Activated CD8-positive, alpha-beta memory T cell treated with anti-CD3 and anti-CD28 coated beads, Interleukin-2, amount 50 U/mL, for 48 hours (primary cell): Measurements from ENCODE around the gene ACP7.
"Not testable (repeated sequence)": the region's sequence is repeated elsewhere in the genome, so short reads cannot be mapped to it uniquely, and the experiment has no call there.

Experiments
- DNase-seq: peaks from one replicate; pipeline ENCODE4 v3.0.0-alpha.2; 2020

Gene ACP7

DNA sequence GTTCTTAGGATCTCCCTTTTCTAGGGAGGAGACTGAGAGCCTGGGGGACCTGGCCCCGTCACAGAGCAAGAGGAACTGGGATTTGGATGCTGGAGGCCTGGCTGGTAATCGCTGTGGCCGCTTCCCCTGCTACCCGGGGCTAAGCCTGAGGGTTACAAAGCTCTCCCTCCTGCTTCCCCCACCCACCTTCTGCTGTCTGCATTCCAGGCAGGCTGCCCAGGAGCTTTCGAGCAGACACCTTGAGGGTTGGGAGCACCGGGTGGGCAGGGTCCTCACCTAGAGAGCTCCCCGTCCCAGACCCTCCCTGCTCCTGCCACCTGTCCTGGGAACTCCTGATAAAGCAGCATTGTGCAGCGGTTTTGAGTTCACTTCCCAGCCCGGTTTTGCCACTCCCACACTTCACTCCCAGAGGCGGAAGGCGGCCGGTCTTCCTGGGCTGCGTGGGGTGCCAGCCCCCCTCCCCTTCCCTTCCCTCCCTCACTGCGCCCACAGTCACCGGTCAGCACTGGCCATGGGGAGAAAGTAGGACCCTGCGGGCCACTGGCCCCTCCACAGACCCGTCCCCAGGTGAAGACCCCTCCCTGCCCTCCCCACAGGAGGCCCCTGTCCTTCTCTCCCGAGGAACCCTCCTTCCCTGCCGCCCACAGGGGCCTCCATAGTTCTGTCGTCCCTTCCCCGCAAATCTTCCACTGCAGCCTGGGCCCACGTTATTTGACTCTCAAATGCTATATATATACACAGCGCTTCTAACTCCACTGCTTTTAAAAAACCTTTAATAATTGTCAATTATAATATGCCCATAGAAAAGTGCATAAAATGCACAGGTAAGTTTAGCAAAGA, 49.5 kb downstream of the ACP7 start:
- DNase-seq: no peak

DNA sequence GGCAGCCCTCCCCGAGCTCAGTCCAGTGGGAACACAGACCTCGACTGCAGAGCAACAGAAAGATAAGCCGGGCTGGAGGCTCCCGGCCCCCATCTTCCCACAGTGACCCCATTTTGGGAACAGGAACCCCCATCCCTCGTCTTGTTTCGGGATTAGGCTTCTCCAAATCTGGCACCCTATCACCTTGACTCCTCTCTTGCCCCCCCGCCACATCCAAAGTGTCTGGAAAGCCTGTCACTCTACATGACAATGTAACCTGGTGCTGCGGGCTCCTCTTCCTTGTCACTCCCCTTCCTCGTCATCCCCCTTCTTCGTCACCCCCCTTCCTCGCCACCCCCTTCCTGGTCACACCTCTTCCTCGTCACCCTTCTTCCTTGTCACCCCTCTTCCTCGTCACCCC, 51.5 kb downstream of the ACP7 start:
- no peak for DNase-seq

GRCh38 chr19:39136225-39136940, 52.2 kb downstream of the ACP7 start:
- DNase-seq: no peak

GRCh38 chr19:39137131-39137530, 53.0 kb downstream of the ACP7 start:
- no peak for DNase-seq

- DNase-seq: no peak
These were observed 54.3 kb downstream of the ACP7 start for GRCh38 chr19:39138221-39139211.

DNA sequence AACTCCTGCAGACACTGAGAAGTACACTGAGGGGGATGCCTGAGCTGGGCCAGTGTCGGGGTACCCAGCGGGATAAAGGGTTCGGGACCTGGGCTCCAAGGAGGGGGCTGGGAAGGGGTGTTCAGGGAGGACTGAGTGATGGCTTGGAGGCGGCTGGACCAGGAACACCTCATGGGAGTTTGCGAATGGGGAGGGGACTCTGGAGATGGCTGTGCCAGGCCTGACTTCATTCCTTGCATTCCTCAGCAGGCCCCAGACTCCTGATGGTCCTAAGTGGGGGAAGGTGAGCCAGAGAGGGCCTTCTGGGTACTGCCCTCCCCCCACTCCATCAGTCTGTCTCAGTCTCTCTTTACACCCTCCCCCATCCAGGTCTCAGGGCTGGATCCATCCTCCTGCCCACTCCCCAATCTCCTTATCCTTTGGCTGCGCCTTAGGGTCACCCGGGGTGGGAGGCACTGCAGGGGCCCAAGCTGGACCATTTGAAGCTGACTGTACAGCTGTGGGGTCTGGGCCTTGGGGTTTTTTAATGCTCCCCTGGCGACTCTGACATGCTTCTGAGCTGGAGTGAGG, 55.2 kb downstream of the ACP7 start:
- DNase-seq: no peak

- no peak for DNase-seq
These were observed 55.8 kb downstream of the ACP7 start for GRCh38 chr19:39139971-39140453.

DNA sequence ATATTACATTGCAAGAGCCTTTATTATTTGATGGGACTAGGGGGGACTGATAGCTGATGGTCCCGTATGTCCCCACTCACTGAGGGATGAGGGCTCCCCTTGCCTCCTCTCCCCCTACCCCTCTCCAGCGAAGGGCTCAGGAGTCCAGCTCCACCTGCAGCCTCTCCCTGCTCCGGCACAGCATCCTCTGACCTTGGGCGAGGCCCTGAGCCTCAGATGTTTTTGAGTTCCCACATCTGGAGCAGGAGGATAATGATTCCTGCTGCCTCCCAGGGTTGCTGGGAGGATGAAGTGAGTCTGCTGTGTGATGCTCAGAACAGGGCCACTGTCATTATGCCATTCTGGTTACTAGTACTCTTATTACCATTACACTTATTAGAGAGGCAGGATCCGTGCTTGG, 56.4 kb downstream of the ACP7 start:
- no peak for DNase-seq

DNA sequence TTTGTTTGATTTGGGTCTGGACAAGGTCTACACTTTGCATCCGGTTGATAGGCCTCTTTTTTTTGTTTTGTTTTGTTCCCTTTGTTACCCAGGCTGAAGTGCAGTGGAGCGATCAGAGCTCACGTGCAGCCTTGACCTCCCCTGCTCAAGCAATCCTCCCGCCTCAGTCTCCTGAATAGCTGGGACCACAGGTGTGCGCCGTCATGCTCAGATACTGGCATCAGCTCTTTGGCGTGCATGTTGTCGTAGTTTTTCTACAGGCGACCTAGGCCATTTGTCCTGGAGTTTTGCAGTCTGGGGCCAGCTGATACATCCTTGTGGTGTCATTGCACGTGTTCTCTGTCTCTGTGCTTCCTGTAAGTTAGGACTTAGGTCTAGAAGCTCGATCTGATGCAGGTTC, 57.8 kb downstream of the ACP7 start:
- no peak for DNase-seq

DNA sequence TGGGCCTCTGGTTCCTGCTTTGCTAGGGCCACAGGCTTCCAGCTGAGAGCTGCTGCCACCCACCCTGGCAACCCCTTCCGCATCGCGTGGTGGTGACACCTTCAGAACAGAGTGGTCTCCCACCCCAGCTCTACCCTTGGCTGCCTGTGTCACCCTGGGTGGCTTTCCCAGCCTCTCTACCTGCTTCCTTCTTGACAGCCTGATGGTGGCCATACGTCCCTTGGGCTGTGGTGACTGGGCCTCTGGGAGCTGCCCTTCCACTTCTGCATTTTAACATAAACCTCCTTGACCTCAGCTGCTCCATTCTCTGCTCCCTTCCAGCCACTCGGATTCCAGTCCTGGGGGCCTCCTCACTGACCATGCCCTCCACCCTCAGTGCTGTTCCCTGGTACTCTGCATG, 58.5 kb downstream of the ACP7 start:
- no peak for DNase-seq

GRCh38 chr19:39143757-39144289, 59.7 kb downstream of the ACP7 start:
- DNase-seq: not testable (repeated sequence)

DNA sequence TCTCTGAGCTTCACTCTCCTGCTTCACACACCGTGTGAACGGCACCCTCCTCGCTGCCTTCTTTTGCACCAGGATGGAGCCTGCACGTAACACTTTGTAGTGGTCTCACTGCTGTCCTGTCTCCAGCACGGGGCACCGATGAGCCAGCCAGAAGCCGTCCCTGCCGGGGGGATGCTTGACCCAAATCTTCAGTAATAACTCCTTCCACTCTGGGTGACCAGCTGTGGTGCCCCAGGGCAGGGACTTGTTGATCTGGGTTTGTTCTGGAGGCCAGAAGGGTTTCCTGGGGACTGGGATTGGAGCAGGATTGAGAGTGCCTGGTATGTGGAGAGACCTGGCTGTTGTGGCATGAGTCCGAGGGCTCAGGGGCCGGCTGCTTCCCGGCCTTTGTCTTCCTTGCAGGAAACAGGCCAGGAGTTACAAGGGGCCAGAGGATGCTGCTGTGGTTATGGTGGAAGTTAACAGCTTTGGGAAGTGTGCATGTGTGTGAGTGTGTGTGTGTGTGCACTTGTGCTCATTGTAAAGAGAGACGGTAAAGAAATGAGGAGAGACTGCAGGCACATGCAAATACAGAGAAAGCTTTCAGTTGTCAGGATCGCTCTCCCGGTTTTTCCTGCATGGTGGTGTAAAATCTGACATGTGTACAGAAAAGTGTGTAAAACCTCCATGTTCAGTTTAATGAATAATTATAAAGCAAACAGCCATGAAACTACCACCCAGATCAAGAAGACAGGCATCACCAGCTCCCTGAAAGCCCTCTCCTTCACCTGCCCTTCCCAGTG, 60.3 kb downstream of the ACP7 start:
- no peak for DNase-seq

GRCh38 chr19:39145180-39145953, 61.2 kb downstream of the ACP7 start:
- no peak for DNase-seq

DNA sequence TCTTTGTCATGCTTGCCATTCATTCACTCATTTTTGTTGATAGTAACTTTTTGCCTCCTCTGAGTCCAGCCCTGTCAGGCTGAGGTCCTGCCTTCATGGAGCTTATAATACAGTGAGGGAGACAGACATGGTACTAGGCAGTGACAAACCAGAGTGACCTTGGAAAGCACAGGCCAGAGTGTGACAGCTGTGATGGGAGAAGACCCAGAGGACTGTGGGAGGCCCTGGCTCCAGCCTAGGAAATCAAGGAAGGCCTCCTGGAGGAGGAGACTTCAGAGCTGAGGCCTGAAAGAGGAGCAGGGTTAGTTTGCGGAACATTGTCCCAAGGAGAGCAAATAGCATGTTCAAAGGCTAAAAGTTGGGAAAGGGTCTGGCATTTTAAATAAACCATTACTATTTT, 61.9 kb downstream of the ACP7 start:
- no peak for DNase-seq

GRCh38 chr19:39146686-39147450, 62.7 kb downstream of the ACP7 start:
- no peak for DNase-seq

GRCh38 chr19:39147480-39147879, 63.3 kb downstream of the ACP7 start:
- DNase-seq: no peak

GRCh38 chr19:39148939-39149529, 64.9 kb downstream of the ACP7 start:
- DNase-seq: no peak

GRCh38 chr19:39150235-39150634, 66.1 kb downstream of the ACP7 start:
- no peak for DNase-seq

DNA sequence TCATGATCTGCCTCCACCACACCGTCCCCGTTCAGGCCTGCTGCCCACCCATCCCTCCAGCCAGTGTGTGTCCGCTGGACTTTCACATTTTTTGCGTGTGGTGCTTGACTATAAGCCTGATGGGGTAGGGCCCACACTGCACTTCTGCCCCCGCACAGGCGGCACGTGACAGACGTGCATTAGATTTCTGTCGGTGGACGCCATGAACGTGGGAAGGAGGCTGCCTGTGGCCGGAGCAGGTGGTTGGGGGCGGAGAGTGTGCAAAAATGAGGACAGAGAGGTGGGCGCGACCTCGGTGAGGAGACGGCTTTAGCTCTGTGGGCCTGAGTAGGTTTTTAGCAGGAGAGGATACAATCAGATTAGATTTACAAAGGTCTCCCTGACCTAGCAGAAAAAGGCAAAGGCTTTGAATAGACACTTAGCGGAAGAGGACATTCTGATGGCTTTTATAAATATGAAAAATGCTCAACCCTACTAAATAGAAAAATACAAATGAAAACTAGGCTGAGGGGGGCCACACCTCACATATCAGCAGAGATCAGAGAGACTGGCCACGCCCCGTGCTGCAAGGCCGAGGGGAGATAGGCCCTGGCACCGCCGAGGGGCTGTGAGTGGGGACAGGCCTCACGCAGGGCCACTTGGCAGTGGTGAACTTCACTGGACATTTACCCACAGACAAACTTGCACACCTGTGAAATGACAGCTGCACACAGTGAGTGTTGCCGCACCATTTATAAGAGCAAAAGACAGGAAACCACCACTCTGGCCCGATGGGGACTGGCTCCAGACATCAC, 66.8 kb downstream of the ACP7 start:
- no peak for DNase-seq
